ENCODE results near the gene PRSS27.

Gene PRSS27

GRCh38 chr16:2766430-2767139, 46.6 kb upstream of the PRSS27 start:
- TF ChIP-seq, protein P1, sequence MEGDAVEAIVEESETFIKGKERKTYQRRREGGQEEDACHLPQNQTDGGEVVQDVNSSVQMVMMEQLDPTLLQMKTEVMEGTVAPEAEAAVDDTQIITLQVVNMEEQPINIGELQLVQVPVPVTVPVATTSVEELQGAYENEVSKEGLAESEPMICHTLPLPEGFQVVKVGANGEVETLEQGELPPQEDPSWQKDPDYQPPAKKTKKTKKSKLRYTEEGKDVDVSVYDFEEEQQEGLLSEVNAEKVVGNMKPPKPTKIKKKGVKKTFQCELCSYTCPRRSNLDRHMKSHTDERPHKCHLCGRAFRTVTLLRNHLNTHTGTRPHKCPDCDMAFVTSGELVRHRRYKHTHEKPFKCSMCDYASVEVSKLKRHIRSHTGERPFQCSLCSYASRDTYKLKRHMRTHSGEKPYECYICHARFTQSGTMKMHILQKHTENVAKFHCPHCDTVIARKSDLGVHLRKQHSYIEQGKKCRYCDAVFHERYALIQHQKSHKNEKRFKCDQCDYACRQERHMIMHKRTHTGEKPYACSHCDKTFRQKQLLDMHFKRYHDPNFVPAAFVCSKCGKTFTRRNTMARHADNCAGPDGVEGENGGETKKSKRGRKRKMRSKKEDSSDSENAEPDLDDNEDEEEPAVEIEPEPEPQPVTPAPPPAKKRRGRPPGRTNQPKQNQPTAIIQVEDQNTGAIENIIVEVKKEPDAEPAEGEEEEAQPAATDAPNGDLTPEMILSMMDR (IDR thresholded peaks at IDR 0.05; ENCODE audit: control insufficient read depth, extremely low read depth, insufficient read depth) = no peak
- H3K4me3 ChIP-seq (ENCODE audit: low read depth, low read length) = no peak overlapping the region
- no peak for DNase-seq (ENCODE audit: low read depth)

DNA sequence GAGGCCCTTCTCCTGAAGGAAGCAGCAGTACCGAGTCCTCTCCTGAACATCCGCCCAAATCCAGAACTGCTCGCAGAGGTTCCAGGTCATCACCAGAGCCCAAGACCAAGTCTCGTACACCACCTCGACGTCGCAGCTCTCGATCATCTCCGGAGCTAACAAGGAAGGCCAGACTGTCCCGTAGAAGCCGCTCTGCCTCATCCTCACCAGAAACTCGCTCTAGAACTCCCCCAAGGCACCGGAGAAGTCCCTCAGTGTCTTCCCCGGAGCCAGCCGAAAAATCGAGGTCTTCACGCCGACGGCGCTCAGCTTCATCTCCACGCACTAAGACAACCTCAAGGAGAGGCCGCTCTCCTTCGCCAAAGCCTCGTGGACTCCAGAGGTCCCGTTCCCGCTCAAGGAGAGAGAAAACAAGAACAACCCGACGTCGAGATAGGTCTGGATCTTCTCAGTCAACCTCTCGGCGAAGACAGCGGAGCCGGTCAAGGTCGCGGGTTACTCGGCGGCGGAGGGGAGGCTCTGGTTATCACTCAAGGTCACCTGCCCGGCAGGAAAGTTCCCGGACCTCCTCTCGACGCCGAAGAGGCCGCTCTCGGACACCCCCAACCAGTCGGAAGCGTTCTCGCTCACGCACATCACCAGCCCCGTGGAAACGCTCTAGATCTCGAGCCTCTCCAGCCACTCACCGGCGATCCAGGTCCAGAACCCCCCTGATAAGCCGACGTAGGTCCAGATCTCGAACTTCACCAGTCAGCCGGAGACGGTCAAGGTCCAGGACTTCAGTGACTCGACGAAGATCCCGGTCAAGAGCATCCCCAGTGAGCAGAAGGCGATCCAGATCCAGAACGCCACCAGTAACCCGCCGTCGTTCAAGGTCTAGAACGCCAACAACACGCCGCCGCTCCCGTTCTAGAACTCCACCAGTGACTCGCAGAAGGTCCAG, 45.7 kb upstream of the PRSS27 start:
- DNase-seq (ENCODE audit: low read depth) = no peak
- TF ChIP-seq, protein P1 (IDR thresholded peaks at IDR 0.05; ENCODE audit: control insufficient read depth, extremely low read depth, insufficient read depth) = no peak
- no peak overlapping the region for H3K4me3 ChIP-seq (ENCODE audit: low read depth, low read length)

- no peak for DNase-seq (ENCODE audit: low read depth)
- H3K4me3 ChIP-seq (ENCODE audit: low read depth, low read length) = no peak overlapping the region
- TF ChIP-seq, protein P1 (IDR thresholded peaks at IDR 0.05; ENCODE audit: control insufficient read depth, extremely low read depth, insufficient read depth) = no peak
These were observed 44.7 kb upstream of the PRSS27 start for GRCh38 chr16:2764718-2765117.

DNA sequence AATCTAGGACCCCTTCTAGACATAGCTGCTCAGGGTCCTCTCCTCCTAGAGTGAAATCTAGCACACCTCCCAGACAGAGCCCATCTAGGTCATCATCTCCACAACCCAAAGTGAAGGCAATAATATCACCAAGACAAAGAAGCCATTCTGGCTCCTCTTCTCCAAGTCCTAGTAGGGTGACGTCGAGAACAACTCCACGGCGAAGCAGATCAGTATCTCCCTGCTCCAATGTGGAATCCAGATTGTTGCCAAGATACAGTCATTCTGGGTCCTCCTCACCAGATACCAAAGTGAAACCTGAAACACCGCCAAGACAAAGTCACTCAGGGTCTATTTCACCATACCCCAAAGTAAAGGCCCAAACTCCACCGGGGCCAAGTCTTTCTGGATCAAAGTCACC, 43.1 kb upstream of the PRSS27 start:
- no peak for DNase-seq (ENCODE audit: low read depth)
- no peak overlapping the region for H3K4me3 ChIP-seq (ENCODE audit: low read depth, low read length)
- TF ChIP-seq, protein P1 (IDR thresholded peaks at IDR 0.05; ENCODE audit: control insufficient read depth, extremely low read depth, insufficient read depth) = no peak

DNA sequence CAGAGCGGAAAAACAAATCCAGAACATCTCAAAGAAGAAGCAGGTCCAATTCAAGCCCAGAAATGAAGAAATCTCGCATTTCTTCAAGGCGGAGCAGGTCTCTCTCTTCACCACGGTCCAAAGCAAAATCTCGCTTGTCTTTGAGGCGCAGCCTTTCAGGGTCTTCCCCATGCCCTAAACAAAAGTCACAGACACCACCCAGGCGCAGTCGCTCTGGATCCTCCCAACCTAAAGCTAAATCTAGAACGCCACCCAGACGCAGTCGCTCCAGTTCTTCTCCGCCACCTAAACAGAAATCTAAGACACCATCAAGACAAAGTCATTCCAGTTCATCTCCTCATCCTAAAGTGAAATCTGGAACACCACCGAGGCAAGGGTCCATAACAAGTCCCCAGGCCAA, 42.7 kb upstream of the PRSS27 start:
- H3K4me3 ChIP-seq (ENCODE audit: low read depth, low read length) = no peak overlapping the region
- DNase-seq (ENCODE audit: low read depth) = no peak
- TF ChIP-seq, protein P1 (IDR thresholded peaks at IDR 0.05; ENCODE audit: control insufficient read depth, extremely low read depth, insufficient read depth) = no peak

DNA sequence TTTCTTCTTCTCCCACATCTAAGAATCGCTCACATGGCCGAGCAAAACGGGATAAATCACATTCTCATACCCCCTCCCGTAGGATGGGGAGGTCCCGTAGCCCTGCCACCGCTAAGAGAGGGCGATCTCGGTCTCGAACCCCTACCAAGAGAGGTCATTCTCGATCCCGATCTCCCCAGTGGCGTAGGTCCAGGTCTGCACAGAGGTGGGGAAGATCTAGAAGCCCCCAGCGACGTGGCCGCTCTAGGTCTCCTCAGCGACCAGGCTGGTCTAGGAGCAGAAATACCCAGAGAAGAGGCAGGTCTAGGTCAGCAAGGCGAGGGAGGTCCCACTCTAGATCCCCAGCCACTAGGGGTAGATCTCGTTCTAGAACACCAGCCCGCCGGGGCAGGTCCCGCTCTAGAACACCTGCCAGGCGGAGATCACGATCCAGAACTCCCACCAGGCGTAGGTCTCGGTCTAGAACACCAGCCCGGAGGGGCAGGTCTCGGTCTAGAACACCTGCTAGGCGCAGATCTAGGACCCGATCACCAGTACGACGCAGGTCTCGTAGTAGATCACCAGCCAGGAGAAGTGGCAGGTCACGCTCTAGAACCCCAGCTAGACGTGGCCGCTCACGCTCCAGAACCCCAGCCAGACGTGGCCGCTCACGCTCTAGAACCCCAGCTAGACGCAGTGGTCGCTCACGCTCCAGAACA, 42.0 kb upstream of the PRSS27 start:
- DNase-seq (ENCODE audit: low read depth) = no peak
- TF ChIP-seq, protein P1 (IDR thresholded peaks at IDR 0.05; ENCODE audit: control insufficient read depth, extremely low read depth, insufficient read depth) = no peak
- H3K4me3 ChIP-seq (ENCODE audit: low read depth, low read length) = no peak overlapping the region
